ENCODE results near the gene ANAPC10. TPM values are rescaled to one million over a fixed set of nuclear protein-coding genes. Genes with fewer than 3 reads are reported as not detected.

The ANAPC10 gene
- total RNA-seq, 3 donors from 2014 or later (not counting 1 experiment from before 2014, with no cell fraction given) = 27.9 to 37.7 (median 37.7) TPM

- H3K27me3 ChIP-seq (ENCODE audit: control insufficient read depth, insufficient read depth, low read length) = no peaks in the 10 kb centered on the region
- H3K9me3 ChIP-seq (ENCODE audit: control insufficient read depth, insufficient read depth, low read length) = no peaks in the 10 kb centered on the region
- no peaks in the 10 kb centered on the region for H3K4me1 ChIP-seq (ENCODE audit: control insufficient read depth, insufficient read depth, low read length)
- H3K36me3 ChIP-seq (ENCODE audit: control insufficient read depth, insufficient read depth, low read length) = no peaks in the 10 kb centered on the region
- Mint-ChIP-seq H3K4me3 (no peak overlapping the region), H3K9me3 (peaks cover 2 to 3% of the 10 kb centered on the region in 2 donors), H3K27ac (no peak overlapping the region), H3K27me3 (ENCODE audit: low read depth in 2 of 2) (no peaks in the 10 kb centered on the region), H3K36me3 (no peaks in the 10 kb centered on the region), H3K4me1 (no peaks in the 10 kb centered on the region)
- H3K27ac ChIP-seq (ENCODE audit: low read length) = no peak overlapping the region
- H3K4me3 ChIP-seq (ENCODE audit: low read length) = no peak overlapping the region
- no peak for ATAC-seq
- 75% methylated on average over 1 of the region's 1 CpG for WGBS (ENCODE audit: insufficient coverage)
- TF ChIP-seq CTCF (IDR thresholded peaks at IDR 0.05) = no peak
- no peak for DNase-seq
- intact Hi-C loops (cut with micrococcal nuclease) = no loop called here
These were observed 127.4 kb downstream of the ANAPC10 start for GRCh38 chr4:144970597-144970996.

- peaks cover 2 to 3% of the 10 kb centered on the region in 2 donors for H3K9me3 Mint-ChIP-seq
- no peak overlapping the region for H3K27ac Mint-ChIP-seq
- H3K4me1 Mint-ChIP-seq = no peaks in the 10 kb centered on the region
- no peaks in the 10 kb centered on the region for H3K36me3 Mint-ChIP-seq
- Histone ChIP-seq H3K4me3 (ENCODE audit: low read length) (no peak overlapping the region), H3K27me3 (ENCODE audit: control insufficient read depth, insufficient read depth, low read length) (no peaks in the 10 kb centered on the region), H3K9me3 (ENCODE audit: control insufficient read depth, insufficient read depth, low read length) (no peaks in the 10 kb centered on the region), H3K27ac (ENCODE audit: low read length) (no peak overlapping the region), H3K36me3 (ENCODE audit: control insufficient read depth, insufficient read depth, low read length) (no peaks in the 10 kb centered on the region), H3K4me1 (ENCODE audit: control insufficient read depth, insufficient read depth, low read length) (no peaks in the 10 kb centered on the region)
- 100% methylated on average over 1 of the region's 2 CpGs for WGBS (ENCODE audit: insufficient coverage)
- H3K4me3 Mint-ChIP-seq = no peak overlapping the region
- H3K27me3 Mint-ChIP-seq (ENCODE audit: low read depth in 2 of 2) = no peaks in the 10 kb centered on the region
- intact Hi-C loops (cut with micrococcal nuclease) = no loop called here
- no peak for ATAC-seq
- DNase-seq = no peak
- no peak for TF ChIP-seq CTCF (IDR thresholded peaks at IDR 0.05)
These were observed 128.2 kb downstream of the ANAPC10 start for GRCh38 chr4:144969821-144970220.

- ATAC-seq = no peak
- no peaks in the 10 kb centered on the region for H3K36me3 ChIP-seq (ENCODE audit: control insufficient read depth, insufficient read depth, low read length)
These were observed 129.4 kb downstream of the ANAPC10 start for GRCh38 chr4:144968606-144969005.

More at GRCh38 chr4:144968606-144969005, 129.4 kb downstream of the ANAPC10 start:
- Mint-ChIP-seq H3K27ac (no peak overlapping the region), H3K9me3 (peaks cover 3 to 5% of the 10 kb centered on the region in 2 donors), H3K4me1 (no peaks in the 10 kb centered on the region), H3K27me3 (ENCODE audit: low read depth in 2 of 2) (no peaks in the 10 kb centered on the region), H3K36me3 (no peaks in the 10 kb centered on the region), H3K4me3 (no peak overlapping the region)
- Histone ChIP-seq H3K4me1 (ENCODE audit: control insufficient read depth, insufficient read depth, low read length) (no peaks in the 10 kb centered on the region), H3K4me3 (ENCODE audit: low read length) (no peak overlapping the region), H3K27ac (ENCODE audit: low read length) (no peak overlapping the region), H3K27me3 (ENCODE audit: control insufficient read depth, insufficient read depth, low read length) (no peaks in the 10 kb centered on the region), H3K9me3 (ENCODE audit: control insufficient read depth, insufficient read depth, low read length) (no peaks in the 10 kb centered on the region)
- intact Hi-C loops (cut with micrococcal nuclease) = no loop called here
- 100% methylated on average over 1 of the region's 3 CpGs for WGBS (ENCODE audit: insufficient coverage)
- TF ChIP-seq CTCF (IDR thresholded peaks at IDR 0.05) = no peak
- DNase-seq = no peak
